HepG2 (cell line): ENCODE results near the gene ANKRD61. TPM values are rescaled to one million over a fixed set of nuclear protein-coding genes. Genes with fewer than 3 reads are reported as not detected.

ENCODE experiments used
- AKAP8 ChIP-seq: sonication (generic); formaldehyde crosslinking; IDR thresholded peaks from 2 replicates; pipeline ENCODE4 v1.5.1; 2020; ENCODE audit warnings: mild to moderate bottlenecking, missing genetic modification reagents
- ELF1 ChIP-seq: sonication (generic); formaldehyde crosslinking; IDR thresholded peaks from 2 replicates; pipeline ENCODE4 v1.4.0; 2020; ENCODE audit warnings: missing genetic modification reagents
- HOXA7 ChIP-seq: sonication (generic); formaldehyde crosslinking; IDR thresholded peaks from 2 replicates; pipeline ENCODE4 v1.8.1; 2022; ENCODE audit warnings: mild to moderate bottlenecking, missing genetic modification reagents, moderate library complexity
- ISX ChIP-seq: sonication (generic); formaldehyde crosslinking; conservative IDR thresholded peaks from 2 replicates; pipeline ENCODE4 v1.5.0; 2020; ENCODE audit warnings: missing genetic modification reagents
- MAF1 ChIP-seq: sonication (generic); formaldehyde crosslinking; IDR thresholded peaks from 2 replicates; pipeline ENCODE4 v1.5.0; 2020; ENCODE audit warnings: missing genetic modification reagents, borderline replicate concordance
- MTA1 ChIP-seq: sonication (generic); formaldehyde crosslinking; IDR thresholded peaks from 2 replicates; pipeline ENCODE4 v1.4.0; 2020; ENCODE audit warnings: missing genetic modification reagents, mild to moderate bottlenecking, borderline replicate concordance
- NCOR1 ChIP-seq: fragments of 200-600 bp; sonication (generic); IDR thresholded peaks from 2 replicates; pipeline ENCODE4 v1.7.0; 2017; ENCODE audit warnings: antibody characterized with exemption, low read length, borderline replicate concordance
- POLR2G ChIP-seq: fragments of 200-400 bp; formaldehyde crosslinking; IDR thresholded peaks from 2 replicates; pipeline ENCODE4 v1.6.1; 2018; ENCODE audit warnings: mild to moderate bottlenecking, low read depth, low read length, moderate library complexity
- SIX1 ChIP-seq: sonication (generic); formaldehyde crosslinking; IDR thresholded peaks from 2 replicates; pipeline ENCODE4 v1.4.0; 2020; ENCODE audit warnings: missing genetic modification reagents, borderline replicate concordance
- XRCC5 ChIP-seq: fragments of 200-400 bp; formaldehyde crosslinking; optimal IDR thresholded peaks from 2 replicates; pipeline ENCODE3; 2017; ENCODE audit warnings: mild to moderate bottlenecking, low read length
- ZNF160 ChIP-seq: sonication (generic); formaldehyde crosslinking; IDR thresholded peaks from 2 replicates; pipeline ENCODE4 v1.8.0; 2022; ENCODE audit warnings: mild to moderate bottlenecking, inconsistent platforms, missing genetic modification reagents
- ZNF17 ChIP-seq: sonication (generic); formaldehyde crosslinking; IDR thresholded peaks from 2 replicates; pipeline ENCODE4 v1.5.0; 2020; ENCODE audit warnings: mild to moderate bottlenecking, missing genetic modification reagents
- ZNF260 ChIP-seq: sonication (generic); formaldehyde crosslinking; IDR thresholded peaks from 2 replicates; pipeline ENCODE4 v1.4.0; 2020; ENCODE audit warnings: missing genetic modification reagents, low read depth, mild to moderate bottlenecking, borderline replicate concordance
- ZNF510 ChIP-seq: sonication (generic); formaldehyde crosslinking; IDR thresholded peaks from 2 replicates; pipeline ENCODE4 v1.4.0; 2020; ENCODE audit warnings: low read depth, mild to moderate bottlenecking, missing genetic modification reagents
- ZNF891 ChIP-seq: sonication (generic); formaldehyde crosslinking; IDR thresholded peaks from 2 replicates; pipeline ENCODE4 v1.5.0; 2020; ENCODE audit warnings: mild to moderate bottlenecking, missing genetic modification reagents
- polyA plus RNA-seq, 8 experiments: library from polyadenylated mRNA; depleted of rRNA in 3 of 8; stranded (reverse) in 7 of 8; unstranded in 1 of 8; fragments of >200 nt; fragmentation: Illumina TruSeq in 4 of 8; extraction: Trizol in 4 of 8; gene quantifications; 2 replicates each; pipeline versions ENCODE4 v1.2.1 to v1.2.3, GENCODE V29; 2011 to 2016; ENCODE audit warnings: low read depth in 4 of 8, missing spikeins in 1 of 8, mixed read lengths in 1 of 8; ENCODE audit not compliant: insufficient read depth in 1 of 8
- total RNA-seq, 5 experiments: library from RNA; depleted of rRNA; stranded (reverse); fragments of >200 nt; fragmentation: Illumina TruSeq; extraction: Trizol; gene quantifications; 2 replicates each; pipeline ENCODE4 v1.2.3, GENCODE V29; 2016; ENCODE audit warnings: low read depth in 1 of 5
- TF ChIP-seq, protein P1 (sequence below): sonication (generic); formaldehyde crosslinking; IDR thresholded peaks from 2 replicates; pipeline ENCODE4 v1.4.0; 2020; ENCODE audit warnings: mild to moderate bottlenecking, missing genetic modification reagents
- TF ChIP-seq, protein P2 (sequence below): sonication (generic); formaldehyde crosslinking; IDR thresholded peaks from 2 replicates; pipeline ENCODE4 v1.5.1; 2020; ENCODE audit warnings: mild to moderate bottlenecking, moderate library complexity, missing genetic modification reagents
- TF ChIP-seq, protein P3 (sequence below): IDR thresholded peaks from 2 replicates; pipeline ENCODE4 v1.6.1; 2016; ENCODE audit warnings: missing biosample characterization, missing genetic modification reagents, low read depth
- TF ChIP-seq, protein P4 (sequence below): sonication (generic); formaldehyde crosslinking; IDR thresholded peaks from 2 replicates; pipeline ENCODE4 v1.8.0; 2022; ENCODE audit warnings: mild to moderate bottlenecking, missing genetic modification reagents, moderate library complexity
- TF ChIP-seq, protein P5 (sequence below): sonication (generic); formaldehyde crosslinking; IDR thresholded peaks from 2 replicates; pipeline ENCODE4 v1.9.0; 2022; ENCODE audit warnings: low read depth, missing genetic modification reagents

Gene ANKRD61
- total and polyA plus RNA-seq, 2 of the 13 experiments (the other 11 are each of a cell fraction or from before 2014, with no cell fraction given), result 0.13 TPM; not detected in 1

DNA sequence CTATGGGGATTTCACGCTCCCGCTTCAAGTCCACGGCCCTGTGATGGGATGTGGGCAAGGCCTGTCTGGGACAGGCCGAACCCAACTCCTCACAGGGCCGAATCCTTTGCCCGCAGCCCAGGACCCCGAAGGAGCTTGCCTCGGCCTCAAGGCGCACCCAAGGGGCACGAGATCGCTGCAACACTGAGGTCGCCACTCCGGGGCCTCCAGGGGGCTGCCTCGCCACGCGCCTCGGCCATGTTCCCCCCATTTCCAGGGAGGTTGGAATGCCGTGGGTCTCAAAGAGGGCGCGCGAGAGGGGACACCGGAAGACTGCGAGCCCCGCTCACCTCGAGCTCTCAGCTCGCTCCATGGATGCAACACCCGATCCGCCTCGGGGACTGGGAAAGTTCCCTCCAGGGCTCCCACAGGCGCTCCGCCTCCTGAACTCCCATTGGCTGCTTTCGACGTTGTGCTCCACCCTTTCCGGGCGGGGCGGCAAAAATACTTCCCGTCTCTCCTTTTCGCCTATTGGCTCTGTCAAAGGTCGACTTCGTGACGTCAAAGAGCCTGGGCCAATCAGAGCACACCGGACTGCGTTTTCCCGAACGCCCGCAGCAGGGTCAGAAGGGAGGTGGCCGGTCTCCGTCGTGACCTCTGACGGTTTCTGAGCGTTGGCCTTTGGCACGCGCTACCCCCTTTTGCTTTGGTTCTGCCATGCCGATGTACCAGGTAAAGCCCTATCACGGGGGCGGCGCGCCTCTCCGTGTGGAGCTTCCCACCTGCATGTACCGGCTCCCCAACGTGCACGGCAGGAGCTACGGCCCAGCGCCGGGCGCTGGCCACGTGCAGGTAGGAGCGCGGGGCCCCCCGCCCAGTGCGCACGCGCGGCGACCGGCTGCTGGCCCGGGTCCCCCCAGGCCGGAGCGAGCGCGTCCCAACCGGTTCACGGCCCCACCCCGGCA is 22.2 kb upstream of the ANKRD61 start, which contains the start of the genes AIMP2 and PMS2 (continued):
- TF ChIP-seq ISX (CRISPR knock-in tag), result peak; percentile 99
- peak; percentile 79 for TF ChIP-seq MTA1 (CRISPR knock-in tag)
- TF ChIP-seq NCOR1, result peak; percentile 59; the same call in 1 of the 2 replicates
- TF ChIP-seq ELF1 (CRISPR knock-in tag), result peak; percentile 94
- TF ChIP-seq, protein P1, sequence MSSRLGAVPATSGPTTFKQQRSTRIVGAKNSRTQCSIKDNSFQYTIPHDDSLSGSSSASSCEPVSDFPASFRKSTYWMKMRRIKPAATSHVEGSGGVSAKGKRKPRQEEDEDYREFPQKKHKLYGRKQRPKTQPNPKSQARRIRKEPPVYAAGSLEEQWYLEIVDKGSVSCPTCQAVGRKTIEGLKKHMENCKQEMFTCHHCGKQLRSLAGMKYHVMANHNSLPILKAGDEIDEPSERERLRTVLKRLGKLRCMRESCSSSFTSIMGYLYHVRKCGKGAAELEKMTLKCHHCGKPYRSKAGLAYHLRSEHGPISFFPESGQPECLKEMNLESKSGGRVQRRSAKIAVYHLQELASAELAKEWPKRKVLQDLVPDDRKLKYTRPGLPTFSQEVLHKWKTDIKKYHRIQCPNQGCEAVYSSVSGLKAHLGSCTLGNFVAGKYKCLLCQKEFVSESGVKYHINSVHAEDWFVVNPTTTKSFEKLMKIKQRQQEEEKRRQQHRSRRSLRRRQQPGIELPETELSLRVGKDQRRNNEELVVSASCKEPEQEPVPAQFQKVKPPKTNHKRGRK, result peak; percentile 71; the same call in 1 of the 2 replicates
- peak; percentile 96; the same call in 1 of the 2 replicates for TF ChIP-seq ZNF160 (CRISPR knock-in tag)
- TF ChIP-seq ZNF260 (CRISPR knock-in tag), result 0 out of 2 replicates have a peak, but pooled peaks have one; percentile 29
- TF ChIP-seq ZNF510, result peak; percentile 100
- no peak for TF ChIP-seq HOXA7 (CRISPR knock-in tag)
- TF ChIP-seq AKAP8 (CRISPR knock-in tag), result peak; percentile 93
- peak; percentile 72; the same call in 1 of the 2 replicates for TF ChIP-seq ZNF17 (CRISPR knock-in tag)
- TF ChIP-seq, protein P2, sequence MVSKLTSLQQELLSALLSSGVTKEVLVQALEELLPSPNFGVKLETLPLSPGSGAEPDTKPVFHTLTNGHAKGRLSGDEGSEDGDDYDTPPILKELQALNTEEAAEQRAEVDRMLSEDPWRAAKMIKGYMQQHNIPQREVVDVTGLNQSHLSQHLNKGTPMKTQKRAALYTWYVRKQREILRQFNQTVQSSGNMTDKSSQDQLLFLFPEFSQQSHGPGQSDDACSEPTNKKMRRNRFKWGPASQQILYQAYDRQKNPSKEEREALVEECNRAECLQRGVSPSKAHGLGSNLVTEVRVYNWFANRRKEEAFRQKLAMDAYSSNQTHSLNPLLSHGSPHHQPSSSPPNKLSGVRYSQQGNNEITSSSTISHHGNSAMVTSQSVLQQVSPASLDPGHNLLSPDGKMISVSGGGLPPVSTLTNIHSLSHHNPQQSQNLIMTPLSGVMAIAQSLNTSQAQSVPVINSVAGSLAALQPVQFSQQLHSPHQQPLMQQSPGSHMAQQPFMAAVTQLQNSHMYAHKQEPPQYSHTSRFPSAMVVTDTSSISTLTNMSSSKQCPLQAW (CRISPR knock-in tag), result peak; percentile 92
- peak; percentile 58; the same call in 1 of the 2 replicates for TF ChIP-seq SIX1 (CRISPR knock-in tag)
- peak; percentile 91; the same call in 1 of the 2 replicates for TF ChIP-seq MAF1 (CRISPR knock-in tag)
- TF ChIP-seq POLR2G, result peak; percentile 98
- peak; percentile 100; the same call in 1 of the 2 replicates for TF ChIP-seq ZNF891 (CRISPR knock-in tag)
- no peak for TF ChIP-seq XRCC5
- TF ChIP-seq, protein P3, sequence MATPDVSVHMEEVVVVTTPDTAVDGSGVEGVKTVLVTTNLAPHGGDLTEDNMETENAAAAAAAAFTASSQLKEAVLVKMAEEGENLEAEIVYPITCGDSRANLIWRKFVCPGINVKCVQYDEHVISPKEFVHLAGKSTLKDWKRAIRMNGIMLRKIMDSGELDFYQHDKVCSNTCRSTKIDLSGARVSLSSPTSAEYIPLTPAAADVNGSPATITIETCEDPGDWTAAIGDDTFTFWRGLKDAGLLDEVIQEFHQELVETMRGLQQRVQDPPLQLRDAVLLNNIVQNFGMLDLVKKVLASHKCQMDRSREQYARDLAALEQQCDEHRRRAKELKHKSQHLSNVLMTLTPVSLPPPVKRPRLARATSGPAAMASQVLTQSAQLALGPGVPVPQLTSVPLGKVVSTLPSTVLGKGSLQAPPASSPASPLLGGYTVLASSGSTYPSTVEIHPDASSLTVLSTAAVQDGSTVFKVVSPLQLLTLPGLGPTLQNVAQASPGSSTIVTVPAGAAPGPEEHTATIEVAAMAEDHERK (CRISPR knock-in tag), result peak; percentile 12
- TF ChIP-seq, protein P4, sequence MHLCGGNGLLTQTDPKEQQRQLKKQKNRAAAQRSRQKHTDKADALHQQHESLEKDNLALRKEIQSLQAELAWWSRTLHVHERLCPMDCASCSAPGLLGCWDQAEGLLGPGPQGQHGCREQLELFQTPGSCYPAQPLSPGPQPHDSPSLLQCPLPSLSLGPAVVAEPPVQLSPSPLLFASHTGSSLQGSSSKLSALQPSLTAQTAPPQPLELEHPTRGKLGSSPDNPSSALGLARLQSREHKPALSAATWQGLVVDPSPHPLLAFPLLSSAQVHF (CRISPR knock-in tag), result peak; percentile 99
- TF ChIP-seq, protein P5, sequence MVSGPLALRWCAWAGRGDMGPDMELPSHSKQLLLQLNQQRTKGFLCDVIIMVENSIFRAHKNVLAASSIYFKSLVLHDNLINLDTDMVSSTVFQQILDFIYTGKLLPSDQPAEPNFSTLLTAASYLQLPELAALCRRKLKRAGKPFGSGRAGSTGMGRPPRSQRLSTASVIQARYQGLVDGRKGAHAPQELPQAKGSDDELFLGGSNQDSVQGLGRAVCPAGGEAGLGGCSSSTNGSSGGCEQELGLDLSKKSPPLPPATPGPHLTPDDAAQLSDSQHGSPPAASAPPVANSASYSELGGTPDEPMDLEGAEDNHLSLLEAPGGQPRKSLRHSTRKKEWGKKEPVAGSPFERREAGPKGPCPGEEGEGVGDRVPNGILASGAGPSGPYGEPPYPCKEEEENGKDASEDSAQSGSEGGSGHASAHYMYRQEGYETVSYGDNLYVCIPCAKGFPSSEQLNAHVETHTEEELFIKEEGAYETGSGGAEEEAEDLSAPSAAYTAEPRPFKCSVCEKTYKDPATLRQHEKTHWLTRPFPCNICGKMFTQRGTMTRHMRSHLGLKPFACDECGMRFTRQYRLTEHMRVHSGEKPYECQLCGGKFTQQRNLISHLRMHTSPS, result peak; percentile 86
- TF ChIP-seq, all 625 proteins: peak for 522
